A549 treated with AZD2906 at 1 μM for 4 hours (cell line): ENCODE data around the gene TM4SF20. TPM values are rescaled to one million over a fixed set of nuclear protein-coding genes. Genes with fewer than 3 reads are reported as not detected.

Source experiments
- total RNA-seq: library from RNA; stranded (reverse); fragments of 200-300 nt; extraction: Qiagen RNA extraction; gene quantifications from 5 replicates; pipeline ENCODE4 v1.2.3, GENCODE V29; 2022

TM4SF20 gene, protein sequence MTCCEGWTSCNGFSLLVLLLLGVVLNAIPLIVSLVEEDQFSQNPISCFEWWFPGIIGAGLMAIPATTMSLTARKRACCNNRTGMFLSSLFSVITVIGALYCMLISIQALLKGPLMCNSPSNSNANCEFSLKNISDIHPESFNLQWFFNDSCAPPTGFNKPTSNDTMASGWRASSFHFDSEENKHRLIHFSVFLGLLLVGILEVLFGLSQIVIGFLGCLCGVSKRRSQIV
- total RNA-seq: 5.6 to 8.1 TPM (median 7.3 TPM) in 5 replicates

DNA sequence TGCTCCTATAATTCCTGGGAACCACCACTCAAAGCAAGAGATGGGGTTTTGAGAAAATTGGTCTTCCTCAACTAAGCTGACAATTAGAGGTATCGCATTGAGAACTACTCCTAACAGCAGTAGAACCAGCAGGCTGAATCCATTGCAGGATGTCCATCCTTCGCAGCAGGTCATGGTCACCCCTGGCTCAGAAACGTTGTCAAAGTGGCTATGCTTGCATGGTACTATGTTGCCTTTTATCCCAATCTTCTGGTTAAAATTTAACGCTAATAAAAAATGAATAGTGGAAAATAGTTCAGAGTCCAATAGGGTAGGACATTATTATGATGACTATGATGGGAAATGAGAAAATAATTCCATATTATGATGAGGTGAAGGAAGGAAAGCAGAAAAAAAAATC, at the start of gene TM4SF20:
Gene TM4SF20, minus strand, starts transcription at position 212 of the 400 bp plus-strand sequence. Its CDS starts 38 bp downstream, at position 174.

DNA sequence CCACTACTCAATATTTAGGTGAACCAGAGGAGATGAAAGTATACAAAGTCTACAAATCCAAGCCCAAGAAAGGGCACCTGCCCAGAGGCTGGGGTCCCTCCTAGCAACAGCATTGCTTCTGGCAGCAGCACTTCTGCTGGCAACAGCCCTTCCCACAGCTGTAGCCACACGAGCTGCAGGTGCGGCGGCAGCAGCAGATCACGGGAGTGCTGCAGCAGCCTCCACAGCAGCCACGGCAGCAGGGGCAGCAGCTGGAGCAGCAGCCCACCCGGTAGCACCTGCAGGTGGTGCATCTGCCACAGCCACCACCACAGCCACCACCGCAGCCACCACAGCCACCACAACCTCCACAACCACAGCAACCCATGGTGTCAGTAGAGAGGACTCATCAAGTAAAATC, 8.5 kb upstream of the TM4SF20 start, which contains the start of gene SCYGR1:
Gene SCYGR1, minus strand, starts transcription at position 367 of the 400 bp plus-strand sequence. Its CDS starts 0 bp downstream, at position 367.

DNA sequence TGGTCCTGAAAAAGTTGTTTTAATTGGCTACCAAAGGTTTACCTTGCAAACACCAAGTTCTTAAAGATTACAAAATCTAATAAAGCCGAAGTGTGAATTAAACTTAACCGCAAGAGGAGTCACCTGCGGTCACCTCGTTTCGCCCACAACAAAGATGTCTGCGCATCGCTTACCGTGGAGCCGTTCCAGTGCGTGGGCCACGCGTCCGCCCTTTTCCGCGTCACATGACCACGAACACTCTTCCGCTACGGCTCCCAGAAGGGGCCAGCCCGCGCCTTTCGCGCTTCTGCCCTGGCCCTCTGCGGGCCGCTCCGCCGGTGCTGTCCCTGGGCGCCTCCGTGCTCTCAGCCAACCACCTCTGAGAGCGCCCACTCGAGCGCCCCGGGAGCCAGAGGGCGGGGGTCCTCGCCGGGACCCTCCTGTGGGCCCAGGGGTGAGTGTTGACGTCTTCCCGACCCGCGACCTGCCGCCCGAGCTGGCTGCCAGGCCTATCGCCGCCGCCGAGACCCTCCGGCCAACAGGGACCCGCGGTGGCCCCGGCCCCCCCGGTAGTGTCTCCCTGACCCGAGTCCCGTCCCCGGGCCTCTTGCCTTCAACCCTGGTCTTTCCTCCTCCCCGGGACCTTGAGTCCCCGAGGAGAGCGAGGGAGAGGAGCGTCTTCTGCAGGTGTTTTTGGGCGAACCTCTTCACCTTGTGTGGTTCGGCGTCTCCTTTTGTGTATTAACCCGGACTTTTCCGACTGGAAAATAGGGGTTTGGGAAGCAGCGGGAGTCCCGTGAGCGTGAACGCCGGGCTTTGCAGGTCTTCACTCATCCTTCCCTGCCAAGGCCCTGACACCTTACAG, 53.9 kb downstream of the TM4SF20 start, which contains the start of gene MFF:
Gene MFF, plus strand, starts transcription at position 257 of the 844 bp plus-strand sequence. CDS start 5,415 bp downstream, outside the sequence.

Other genes starting within 250 kb of the TM4SF20 start
- 1.2 to 2.1 TPM (median 1.6 TPM) in 5 replicates for gene COL4A4, start 215.1 kb downstream of the TM4SF20 start, total RNA-seq
- 0.60 to 0.96 TPM (median 0.80 TPM) in 5 replicates for gene COL4A3, start 214.7 kb downstream of the TM4SF20 start, total RNA-seq
- gene MFF, start 54.1 kb downstream of the TM4SF20 start, total RNA-seq: 94.2 to 104 TPM (median 100 TPM) in 5 replicates
- not detected in 5 replicates for gene SCYGR1, start 8.6 kb upstream of the TM4SF20 start, total RNA-seq
- gene AGFG1, start 92.8 kb upstream of the TM4SF20 start, total RNA-seq: 91.7 to 113 TPM (median 109 TPM) in 5 replicates
- not detected in 5 replicates for gene SCYGR2, start 219.6 kb upstream of the TM4SF20 start, total RNA-seq
- gene SCYGR3, start 235.5 kb upstream of the TM4SF20 start, total RNA-seq: not detected in 5 replicates
- gene SCYGR4, start 238.2 kb upstream of the TM4SF20 start, total RNA-seq: not detected in 5 replicates